ENCODE data around the gene SNX9.
"Not testable (repeated sequence)": the region's sequence is repeated elsewhere in the genome, so short reads cannot be mapped to it uniquely, and the experiment has no call there.

Gene SNX9

GRCh38 chr6:157956171-157956730 lies 133.2 kb downstream of the SNX9 start:
- no peak for DNase-seq

GRCh38 chr6:157959451-157960227 lies 136.6 kb downstream of the SNX9 start:
- DNase-seq: no peak

- DNase-seq: no peak
Measured at GRCh38 chr6:157961153-157961831, 138.2 kb downstream of the SNX9 start.

GRCh38 chr6:157961832-157962575 lies 139.0 kb downstream of the SNX9 start:
- no peak for DNase-seq

DNA sequence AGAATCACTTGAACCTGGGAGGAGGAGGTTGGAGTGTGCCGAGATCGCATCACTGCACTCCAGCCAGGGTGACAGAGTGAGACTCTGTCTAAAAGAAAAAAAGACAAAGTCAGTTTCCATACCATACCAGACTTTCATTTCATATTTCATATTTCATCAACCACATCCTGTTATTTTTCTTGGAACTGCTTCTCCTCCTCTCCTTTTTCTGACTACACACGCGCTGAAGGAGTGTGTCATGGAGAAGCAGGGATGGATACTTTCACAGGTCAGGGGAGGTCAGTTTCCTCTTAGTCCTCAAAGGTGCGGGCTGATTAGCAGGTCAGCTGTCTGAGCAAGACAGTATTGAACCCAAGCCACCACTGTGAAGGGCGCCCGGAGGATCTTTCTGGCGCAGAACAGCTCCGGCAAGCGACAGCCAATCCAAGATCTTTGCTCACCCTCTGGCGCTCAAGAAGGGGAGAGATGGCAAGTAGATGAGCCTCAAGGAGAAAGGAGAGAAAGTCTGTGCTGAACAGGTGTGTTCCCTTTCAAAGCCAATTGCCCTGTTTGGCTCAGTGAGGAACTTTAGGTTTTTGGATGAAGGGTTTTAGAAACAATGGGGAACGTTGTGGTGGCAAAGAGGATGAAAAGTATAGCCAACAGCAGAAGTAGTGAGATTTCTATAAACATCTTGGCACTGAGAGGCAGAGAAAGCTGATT lies 139.7 kb downstream of the SNX9 start:
- no peak for DNase-seq

DNA sequence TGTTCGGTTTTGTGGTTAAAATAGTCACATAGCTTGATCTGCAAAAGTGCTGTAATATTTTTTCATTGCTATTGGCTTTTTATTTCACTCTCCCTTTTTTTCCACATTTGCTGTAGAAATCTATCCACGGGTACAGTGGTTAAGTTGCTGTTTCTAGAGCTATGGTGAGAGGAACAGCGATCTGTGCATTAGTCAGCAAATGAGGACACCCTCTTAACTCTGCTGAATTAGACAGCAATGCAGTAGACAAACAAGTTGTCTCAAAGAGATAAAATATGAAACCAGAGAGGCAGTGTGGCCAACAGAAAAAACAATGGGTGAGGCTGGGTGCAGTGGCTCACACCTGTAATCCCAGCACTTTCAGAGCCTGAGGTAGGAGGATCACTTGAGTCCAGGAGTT lies 141.1 kb downstream of the SNX9 start:
- no peak for DNase-seq

DNA sequence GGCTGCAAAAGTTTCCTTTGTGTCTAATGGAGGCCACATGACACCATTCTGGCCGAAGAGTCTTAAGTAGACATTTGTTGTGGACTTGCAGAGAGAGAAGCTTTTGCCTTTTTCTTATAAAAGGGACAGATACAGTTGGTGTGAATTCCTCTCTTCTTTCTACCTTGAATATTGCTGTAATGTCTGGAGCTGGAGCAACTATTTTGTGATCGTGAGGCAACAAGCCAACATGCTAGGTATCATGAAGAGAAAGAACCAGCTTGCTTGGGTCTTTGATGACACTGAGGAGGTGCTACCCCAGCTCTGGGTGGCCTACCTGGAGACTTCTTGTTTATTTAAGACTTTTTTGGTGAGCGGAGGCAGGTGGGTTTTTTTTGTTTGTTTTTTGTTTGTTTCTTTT lies 142.3 kb downstream of the SNX9 start:
- no peak for DNase-seq

- DNase-seq: no peak
Measured at GRCh38 chr6:157966589-157966977, 143.5 kb downstream of the SNX9 start.

DNA sequence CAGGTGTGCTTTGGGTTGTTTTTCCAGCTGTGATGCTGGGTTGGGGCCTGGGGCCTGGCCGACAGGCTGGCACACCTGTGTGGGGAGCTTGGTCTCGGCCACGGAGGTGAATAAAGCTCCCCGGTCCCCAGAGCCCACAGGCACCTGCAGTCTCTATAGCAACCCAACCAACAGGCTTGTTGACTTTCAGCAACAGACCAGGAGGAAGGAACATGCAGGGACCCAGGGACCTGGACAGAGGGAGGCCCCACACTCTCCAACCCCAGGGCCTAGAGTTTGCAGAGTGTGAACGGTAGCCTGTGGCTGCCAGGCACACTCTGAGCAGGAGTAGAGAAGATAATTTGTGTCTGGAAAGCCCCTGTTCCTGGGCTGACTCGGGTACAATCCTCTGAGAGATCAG lies 144.0 kb downstream of the SNX9 start:
- DNase-seq: no peak

DNA sequence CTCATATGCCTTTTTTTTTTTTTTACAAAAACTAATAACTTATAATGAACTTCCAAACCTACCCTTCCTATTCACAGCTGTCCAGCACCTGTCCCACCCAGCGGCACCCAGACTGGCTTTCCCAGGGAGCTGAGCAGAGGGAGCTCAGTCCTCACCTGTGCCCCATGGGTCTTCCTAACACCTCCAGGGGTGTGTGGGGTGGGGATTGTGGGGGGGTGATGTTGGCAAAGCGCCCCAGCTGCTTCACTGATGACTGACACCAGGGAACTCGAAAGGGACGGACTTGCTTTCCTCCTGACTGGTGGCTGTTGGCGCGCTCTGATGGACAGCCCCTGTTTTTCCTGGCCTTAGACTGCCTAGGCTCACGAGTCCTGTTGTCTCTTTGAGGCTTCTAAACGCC lies 144.4 kb downstream of the SNX9 start:
- DNase-seq: no peak

- not testable (repeated sequence) for DNase-seq
Measured at GRCh38 chr6:157972177-157972576, 149.1 kb downstream of the SNX9 start.

DNA sequence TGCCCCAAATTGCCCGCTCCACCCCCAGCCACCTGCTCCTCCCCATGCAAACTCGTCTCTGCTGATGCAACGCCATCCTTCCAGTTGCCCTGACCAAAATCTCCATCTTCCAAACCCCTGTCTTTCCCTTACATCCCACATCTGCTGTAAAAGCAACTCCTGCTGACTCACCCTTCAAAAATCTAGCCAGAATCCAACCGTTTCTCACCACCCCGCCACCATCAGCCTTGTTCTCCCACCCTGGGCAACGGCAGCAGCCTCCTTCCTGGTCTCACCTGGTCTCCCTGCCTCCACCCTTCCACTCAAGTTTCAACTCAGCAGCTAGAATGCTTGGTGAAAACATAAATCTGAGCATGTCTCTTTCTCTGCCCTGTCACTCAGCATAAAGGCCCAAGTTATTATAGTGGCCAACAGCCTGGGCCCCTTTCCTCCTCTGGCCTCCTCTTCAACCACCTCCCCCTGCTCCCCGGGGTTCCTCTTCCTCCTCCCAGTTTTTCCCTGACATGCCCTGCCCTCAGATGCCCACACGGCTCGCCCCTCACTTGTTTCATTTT lies 151.4 kb downstream of the SNX9 start:
- no peak for DNase-seq

- DNase-seq: no peak
Measured at GRCh38 chr6:157974967-157975366, 151.9 kb downstream of the SNX9 start.

GRCh38 chr6:157975456-157975855 lies 152.4 kb downstream of the SNX9 start:
- DNase-seq: no peak

- DNase-seq: no peak
Measured at GRCh38 chr6:157976345-157977175, 153.5 kb downstream of the SNX9 start.

- DNase-seq: no peak
Measured at GRCh38 chr6:157977176-157977804, 154.2 kb downstream of the SNX9 start.

DNA sequence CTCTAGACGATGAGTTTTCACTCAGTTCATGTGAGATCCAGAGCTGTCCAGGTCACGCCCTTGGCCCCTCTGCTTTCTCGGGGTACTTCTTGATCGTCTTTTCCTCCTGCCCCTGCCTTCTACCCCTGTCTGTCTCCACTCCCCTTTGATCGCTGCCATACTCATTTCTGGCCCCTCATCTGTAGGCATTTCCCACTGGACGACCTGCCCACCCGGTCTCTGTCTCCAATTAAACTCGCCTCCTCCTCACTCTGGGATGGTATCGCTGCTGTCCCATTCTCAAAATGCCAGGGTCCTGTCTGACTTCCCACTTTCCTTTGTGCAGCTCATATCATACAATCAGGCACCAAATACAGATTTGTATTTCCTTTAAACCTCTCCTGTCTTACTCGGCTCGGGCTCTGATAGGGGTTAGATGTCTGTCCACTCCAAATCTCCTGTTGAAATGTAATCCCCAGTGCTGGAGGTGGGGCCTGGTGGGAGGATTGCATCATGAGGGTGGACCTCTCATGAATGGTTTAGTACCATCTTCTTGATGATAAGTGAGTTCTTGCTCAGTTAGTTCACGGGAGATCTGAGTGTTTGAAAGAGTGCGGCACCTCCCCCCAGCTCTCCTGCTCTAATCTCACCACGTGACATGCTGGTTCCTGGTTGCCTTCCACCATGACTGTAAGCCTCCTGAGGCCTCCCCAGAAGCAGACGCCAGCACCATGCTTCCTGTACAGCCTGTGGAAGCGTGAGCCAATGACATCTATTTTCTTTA lies 155.2 kb downstream of the SNX9 start:
- DNase-seq: no peak

DNA sequence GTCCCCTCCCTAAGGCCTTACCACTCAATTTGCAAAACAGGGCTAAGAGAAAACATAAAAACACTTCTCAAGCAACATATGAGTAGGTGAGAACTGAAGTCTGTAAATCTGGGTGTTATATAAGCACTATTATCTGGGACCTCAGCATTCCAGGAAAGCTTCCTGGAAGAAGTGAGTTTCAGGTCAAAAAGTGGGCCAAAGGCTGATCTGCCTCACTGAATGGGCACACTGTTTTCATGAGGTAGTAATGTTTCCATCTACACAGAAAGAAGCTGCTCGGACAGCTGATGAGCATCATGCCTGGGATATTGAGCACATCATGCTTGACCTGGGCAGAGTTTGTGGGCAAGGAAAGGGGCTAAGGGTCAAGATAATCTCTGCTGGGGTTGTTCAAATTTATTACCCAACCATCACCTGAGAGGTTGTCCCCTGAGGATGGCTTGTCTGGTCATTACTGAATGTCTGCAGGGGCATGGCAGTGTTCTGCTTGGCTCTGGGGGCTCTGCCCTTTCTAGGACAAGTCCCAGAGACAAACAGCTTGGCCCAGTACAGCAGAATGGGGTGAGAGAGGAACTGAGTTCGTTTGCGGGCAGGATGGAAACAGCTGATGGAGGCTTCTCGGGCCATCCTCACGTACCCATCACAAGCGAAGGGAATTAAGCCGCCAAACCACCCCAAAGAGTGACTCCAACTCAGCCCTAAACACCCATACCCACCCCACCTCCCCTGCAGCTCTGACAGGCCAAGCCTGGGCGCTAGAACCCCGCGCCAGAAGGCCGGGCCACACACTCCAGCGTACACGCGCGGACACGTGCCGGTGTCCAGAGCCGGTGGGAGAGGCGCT lies 157.5 kb downstream of the SNX9 start:
- DNase-seq: peak in 1 of 2 donors; percentile 23

DNA sequence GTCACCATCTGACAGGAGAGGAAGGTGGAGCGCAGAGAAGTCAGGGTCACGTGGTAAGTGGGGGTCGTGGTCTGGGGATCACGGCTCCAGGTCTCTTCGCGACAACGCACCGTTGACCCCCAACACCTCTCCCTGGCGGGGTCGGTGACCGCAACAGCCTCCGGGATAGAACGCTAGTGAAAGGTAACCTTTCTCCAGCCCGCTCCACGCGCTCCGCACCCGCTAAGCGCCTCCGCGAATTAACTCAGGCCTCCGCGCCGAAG lies 158.0 kb downstream of the SNX9 start:
- DNase-seq: peak in 1 of 2 donors; percentile 14

All from CD4-positive, alpha-beta T cell treated with Interleukin-1 beta for 1 hour (primary cell).